ENCODE measurements around the gene SRA1.

SRA1 gene

GRCh38 chr5:140550147-140551079 lies 6.9 kb downstream of the SRA1 start:
- FAIRE-seq (no peak), DNase-seq (ENCODE audit: insufficient read length, low spot score) (no peak)
- TF ChIP-seq POLR2A (IDR thresholded peaks at IDR 0.05; ENCODE audit: low read depth, low read length) = no peak

GRCh38 chr5:140549237-140550144 lies 7.8 kb downstream of the SRA1 start:
- no peak for TF ChIP-seq POLR2A (IDR thresholded peaks at IDR 0.05; ENCODE audit: low read depth, low read length)
- DNase-seq (ENCODE audit: insufficient read length, low spot score) (no peak), FAIRE-seq (no peak)

GRCh38 chr5:140548791-140549190 lies 8.5 kb downstream of the SRA1 start:
- no peak for TF ChIP-seq POLR2A (IDR thresholded peaks at IDR 0.05; ENCODE audit: low read depth, low read length)

GRCh38 chr5:140548300-140548688 lies 9.0 kb downstream of the SRA1 start:
- no peak for TF ChIP-seq POLR2A (IDR thresholded peaks at IDR 0.05; ENCODE audit: low read depth, low read length)
- DNase-seq (ENCODE audit: insufficient read length, low spot score) = no peak
- FAIRE-seq = no peak

More at GRCh38 chr5:140548791-140549190, 8.5 kb downstream of the SRA1 start:
- DNase-seq (ENCODE audit: insufficient read length, low spot score) = no peak
- FAIRE-seq = no peak

GRCh38 chr5:140547508-140548299 lies 9.6 kb downstream of the SRA1 start, which contains the start of gene EIF4EBP3:
EIF4EBP3 (plus strand) TSS chr5:140547662; CDS start chr5:140547738, 76 bp downstream.
- TF ChIP-seq POLR2A (IDR thresholded peaks at IDR 0.05; ENCODE audit: low read depth, low read length) = no peak
- FAIRE-seq (no peak), DNase-seq (ENCODE audit: insufficient read length, low spot score) (peak; percentile 65)

- no peak for TF ChIP-seq POLR2A (IDR thresholded peaks at IDR 0.05; ENCODE audit: low read depth, low read length)
- DNase-seq (ENCODE audit: insufficient read length, low spot score) (no peak), FAIRE-seq (no peak)
These were observed 10.3 kb downstream of the SRA1 start for GRCh38 chr5:140546851-140547507.

GRCh38 chr5:140545606-140546005 lies 11.7 kb downstream of the SRA1 start:
- no peak for TF ChIP-seq POLR2A (IDR thresholded peaks at IDR 0.05; ENCODE audit: low read depth, low read length)
- FAIRE-seq (no peak), DNase-seq (ENCODE audit: insufficient read length, low spot score) (no peak)

GRCh38 chr5:140544986-140545385 lies 12.3 kb downstream of the SRA1 start:
- FAIRE-seq (no peak), DNase-seq (ENCODE audit: insufficient read length, low spot score) (no peak)
- no peak for TF ChIP-seq POLR2A (IDR thresholded peaks at IDR 0.05; ENCODE audit: low read depth, low read length)

GRCh38 chr5:140542972-140543371 lies 14.3 kb downstream of the SRA1 start:
- no peak for TF ChIP-seq POLR2A (IDR thresholded peaks at IDR 0.05; ENCODE audit: low read depth, low read length)

GRCh38 chr5:140540227-140540626 lies 17.0 kb downstream of the SRA1 start:
- TF ChIP-seq POLR2A (IDR thresholded peaks at IDR 0.05; ENCODE audit: low read depth, low read length) = no peak
- DNase-seq (ENCODE audit: insufficient read length, low spot score) (no peak), FAIRE-seq (no peak)

More at GRCh38 chr5:140542972-140543371, 14.3 kb downstream of the SRA1 start:
- DNase-seq (ENCODE audit: insufficient read length, low spot score) = no peak
- no peak for FAIRE-seq

GRCh38 chr5:140524003-140524402 lies 33.3 kb downstream of the SRA1 start:
- FAIRE-seq (no peak), DNase-seq (ENCODE audit: insufficient read length, low spot score) (no peak)
- no peak for TF ChIP-seq POLR2A (IDR thresholded peaks at IDR 0.05; ENCODE audit: low read depth, low read length)

GRCh38 chr5:140513124-140513523 lies 44.1 kb downstream of the SRA1 start:
- FAIRE-seq (no peak), DNase-seq (ENCODE audit: insufficient read length, low spot score) (no peak)
- TF ChIP-seq POLR2A (IDR thresholded peaks at IDR 0.05; ENCODE audit: low read depth, low read length) = no peak

- no peak for DNase-seq (ENCODE audit: insufficient read length, low spot score)
- no peak for FAIRE-seq
- no peak for TF ChIP-seq POLR2A (IDR thresholded peaks at IDR 0.05; ENCODE audit: low read depth, low read length)
These were observed 47.4 kb downstream of the SRA1 start for GRCh38 chr5:140509898-140510297.

Measured in H54 (cell line).